ENCODE data around the gene UGT1A1.

The UGT1A1 gene

DNA sequence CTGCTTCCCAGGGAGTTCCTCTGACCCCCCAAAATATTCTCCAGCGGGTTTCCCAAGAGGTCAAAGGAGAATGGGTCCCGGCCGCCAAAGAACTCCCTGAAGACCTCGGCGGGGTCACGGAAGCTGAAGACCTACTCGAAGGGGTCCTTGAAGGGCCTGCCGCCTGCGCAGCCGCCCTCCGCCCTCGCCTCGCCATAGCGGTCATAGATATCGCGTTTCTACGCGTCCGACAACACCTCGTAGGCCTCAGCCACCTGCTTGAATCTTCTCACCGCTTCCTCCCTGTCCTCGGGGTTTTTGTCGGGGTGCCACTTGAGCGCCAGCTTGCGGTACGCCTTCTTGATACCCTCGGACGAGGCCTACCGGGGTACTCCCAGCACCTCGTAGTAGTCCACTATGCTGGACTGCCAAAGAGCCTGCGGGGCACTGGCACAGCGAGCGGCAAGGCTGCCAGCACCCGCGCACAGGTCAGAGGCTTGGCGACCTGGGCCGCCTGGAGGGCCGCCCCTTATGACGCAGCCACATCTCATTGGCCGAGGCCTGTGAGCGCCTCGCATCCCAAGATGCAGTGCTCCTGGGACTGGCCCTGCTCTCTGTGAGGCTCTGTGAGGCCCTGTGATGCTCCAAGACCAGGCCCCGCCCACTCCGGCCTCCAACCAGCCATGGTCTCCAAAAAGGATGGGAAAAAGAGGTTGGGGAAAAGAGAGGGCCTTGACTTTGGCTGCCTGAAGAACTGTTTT, 5.0 kb upstream of the UGT1A1 start:
- DNase-seq (ENCODE audit: extremely low read depth, insufficient read length): no peak
- Histone ChIP-seq H3K4me3 (replicated peaks; ENCODE audit: low read depth, low read length) (no peak overlapping the region), H3K36me3 (ENCODE audit: control insufficient read depth, insufficient read depth, low read length) (no peaks in the 10 kb centered on the region), H3K27me3 (replicated peaks; ENCODE audit: control insufficient read depth, insufficient read depth, low read length) (no peaks in the 10 kb centered on the region)
- TF ChIP-seq, protein P1, sequence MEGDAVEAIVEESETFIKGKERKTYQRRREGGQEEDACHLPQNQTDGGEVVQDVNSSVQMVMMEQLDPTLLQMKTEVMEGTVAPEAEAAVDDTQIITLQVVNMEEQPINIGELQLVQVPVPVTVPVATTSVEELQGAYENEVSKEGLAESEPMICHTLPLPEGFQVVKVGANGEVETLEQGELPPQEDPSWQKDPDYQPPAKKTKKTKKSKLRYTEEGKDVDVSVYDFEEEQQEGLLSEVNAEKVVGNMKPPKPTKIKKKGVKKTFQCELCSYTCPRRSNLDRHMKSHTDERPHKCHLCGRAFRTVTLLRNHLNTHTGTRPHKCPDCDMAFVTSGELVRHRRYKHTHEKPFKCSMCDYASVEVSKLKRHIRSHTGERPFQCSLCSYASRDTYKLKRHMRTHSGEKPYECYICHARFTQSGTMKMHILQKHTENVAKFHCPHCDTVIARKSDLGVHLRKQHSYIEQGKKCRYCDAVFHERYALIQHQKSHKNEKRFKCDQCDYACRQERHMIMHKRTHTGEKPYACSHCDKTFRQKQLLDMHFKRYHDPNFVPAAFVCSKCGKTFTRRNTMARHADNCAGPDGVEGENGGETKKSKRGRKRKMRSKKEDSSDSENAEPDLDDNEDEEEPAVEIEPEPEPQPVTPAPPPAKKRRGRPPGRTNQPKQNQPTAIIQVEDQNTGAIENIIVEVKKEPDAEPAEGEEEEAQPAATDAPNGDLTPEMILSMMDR (IDR thresholded peaks at IDR 0.05; ENCODE audit: insufficient read depth, low read length, poor library complexity, severe bottlenecking): no peak

- Histone ChIP-seq H3K27me3 (replicated peaks; ENCODE audit: control insufficient read depth, insufficient read depth, low read length) (no peaks in the 10 kb centered on the region), H3K4me3 (replicated peaks; ENCODE audit: low read depth, low read length) (no peak overlapping the region), H3K36me3 (ENCODE audit: control insufficient read depth, insufficient read depth, low read length) (no peaks in the 10 kb centered on the region)
- no peak for DNase-seq (ENCODE audit: extremely low read depth, insufficient read length)
- TF ChIP-seq, protein P1 (IDR thresholded peaks at IDR 0.05; ENCODE audit: insufficient read depth, low read length, poor library complexity, severe bottlenecking): no peak
Measured at GRCh38 chr2:233756429-233757081, 3.5 kb upstream of the UGT1A1 start.

DNA sequence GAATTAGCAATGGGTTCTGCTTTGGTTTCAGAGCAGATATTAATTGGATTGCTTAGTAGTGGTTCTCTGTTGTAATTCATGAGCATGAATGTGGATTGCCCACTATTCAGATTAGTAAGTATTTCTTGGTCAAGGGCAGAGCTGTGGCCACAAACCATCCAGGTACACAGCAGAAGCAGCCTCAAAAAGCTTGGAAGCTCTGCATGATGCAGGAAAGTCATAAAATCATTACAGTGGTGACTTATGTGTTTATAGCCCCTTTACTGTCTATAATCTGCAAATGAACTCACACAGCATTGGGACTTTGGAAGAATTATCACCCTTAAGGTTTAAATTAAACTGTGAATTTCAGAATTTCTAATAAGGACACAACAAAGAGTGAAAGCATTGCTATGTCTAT, 1.9 kb upstream of the UGT1A1 start:
- no peaks in the 10 kb centered on the region for H3K27me3 ChIP-seq (replicated peaks; ENCODE audit: control insufficient read depth, insufficient read depth, low read length)
- TF ChIP-seq, protein P1 (IDR thresholded peaks at IDR 0.05; ENCODE audit: insufficient read depth, low read length, poor library complexity, severe bottlenecking): no peak
- no peak for DNase-seq (ENCODE audit: extremely low read depth, insufficient read length)

DNA sequence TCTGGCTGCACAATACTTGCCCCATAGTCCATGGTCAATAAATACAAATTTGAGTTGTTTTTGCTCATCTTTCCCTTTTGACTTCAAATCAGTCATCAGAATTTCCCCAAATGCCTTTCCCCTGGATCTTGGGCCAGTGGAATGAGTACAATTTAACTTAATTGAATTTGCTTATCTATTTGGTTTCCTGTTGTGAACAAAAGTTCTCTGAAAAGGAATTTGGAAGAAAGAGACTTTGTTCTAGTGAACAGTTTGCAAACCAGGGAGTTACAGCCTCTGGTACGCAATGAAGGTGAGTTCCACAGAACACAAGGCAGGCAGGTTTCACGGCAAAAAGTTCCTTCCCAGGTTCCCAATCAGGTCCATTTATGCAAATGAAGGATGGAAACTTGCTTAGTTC, 1.2 kb upstream of the UGT1A1 start:
- H3K27me3 ChIP-seq (replicated peaks; ENCODE audit: control insufficient read depth, insufficient read depth, low read length): no peaks in the 10 kb centered on the region
- no peak for DNase-seq (ENCODE audit: extremely low read depth, insufficient read length)
- H3K4me3 ChIP-seq (replicated peaks; ENCODE audit: low read depth, low read length): no peak overlapping the region
- TF ChIP-seq, protein P1 (IDR thresholded peaks at IDR 0.05; ENCODE audit: insufficient read depth, low read length, poor library complexity, severe bottlenecking): no peak
- no peaks in the 10 kb centered on the region for H3K36me3 ChIP-seq (ENCODE audit: control insufficient read depth, insufficient read depth, low read length)

More for the DNA sequence above, 1.9 kb upstream of the UGT1A1 start:
- H3K4me3 ChIP-seq (replicated peaks; ENCODE audit: low read depth, low read length): no peak overlapping the region
- H3K36me3 ChIP-seq (ENCODE audit: control insufficient read depth, insufficient read depth, low read length): no peaks in the 10 kb centered on the region

DNA sequence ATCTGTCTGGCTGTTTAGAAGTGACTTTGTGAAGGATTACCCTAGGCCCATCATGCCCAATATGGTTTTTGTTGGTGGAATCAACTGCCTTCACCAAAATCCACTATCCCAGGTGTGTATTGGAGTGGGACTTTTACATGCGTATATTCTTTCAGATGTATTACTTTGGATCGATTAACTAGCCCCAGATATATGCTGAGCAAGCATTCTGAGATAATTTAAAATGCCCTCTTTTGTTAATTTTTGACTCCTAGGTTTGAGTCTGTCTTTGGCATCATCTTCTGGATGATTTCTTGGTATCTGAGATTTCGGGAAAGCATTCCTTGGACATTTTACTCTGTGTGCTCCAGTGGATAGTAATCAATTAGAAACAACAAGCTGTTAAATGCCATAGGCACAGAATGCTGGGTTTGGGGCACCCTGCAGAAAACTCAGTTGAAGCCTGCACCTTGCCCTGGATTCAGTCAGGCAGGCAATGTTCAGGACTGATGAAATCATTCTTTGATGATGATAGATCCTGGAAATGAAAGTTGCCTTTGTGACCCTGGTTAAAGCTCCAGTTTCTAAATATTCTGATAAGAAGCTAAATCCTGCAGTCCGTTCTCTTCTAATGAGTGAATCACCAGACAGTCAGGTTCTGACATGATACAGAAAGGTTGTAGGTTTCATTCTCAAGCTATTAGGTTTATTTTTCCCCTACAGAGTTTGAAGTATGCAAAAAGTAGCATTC, 1.1 kb downstream of the UGT1A1 start:
- no peak overlapping the region for H3K4me3 ChIP-seq (replicated peaks; ENCODE audit: low read depth, low read length)
- TF ChIP-seq, protein P1 (IDR thresholded peaks at IDR 0.05; ENCODE audit: insufficient read depth, low read length, poor library complexity, severe bottlenecking): no peak
- no peaks in the 10 kb centered on the region for H3K27me3 ChIP-seq (replicated peaks; ENCODE audit: control insufficient read depth, insufficient read depth, low read length)
- no peak for DNase-seq (ENCODE audit: extremely low read depth, insufficient read length)
- H3K36me3 ChIP-seq (ENCODE audit: control insufficient read depth, insufficient read depth, low read length): no peaks in the 10 kb centered on the region
